Ramos (cell line): ENCODE data around the gene CXCL3.

ENCODE experiments used
- in situ Hi-C: fragments of 300-500 bp; cut with MboI; formaldehyde crosslinking; loops from one replicate; pipeline ENCODE4 v1.14.3; 2022; ENCODE audit warnings: low sequenced_read_pairs; ENCODE audit not compliant: unreplicated experiment

Gene CXCL3

GRCh38 chr4:74016068-74016467 lies 22.4 kb downstream of the CXCL3 start:
- in situ Hi-C loops = no loop called here

GRCh38 chr4:74015126-74015780 lies 23.2 kb downstream of the CXCL3 start:
- in situ Hi-C loops = no loop called here

GRCh38 chr4:74014332-74014731 lies 24.2 kb downstream of the CXCL3 start:
- in situ Hi-C loops = no loop called here

- in situ Hi-C loops = no loop called here
Measured at GRCh38 chr4:74013264-74013663, 25.2 kb downstream of the CXCL3 start.

- in situ Hi-C loops = no loop called here
Measured at GRCh38 chr4:74012130-74012529, 26.4 kb downstream of the CXCL3 start.

GRCh38 chr4:74009307-74009706 lies 29.2 kb downstream of the CXCL3 start:
- in situ Hi-C loops = no loop called here

GRCh38 chr4:74006009-74006476 lies 32.4 kb downstream of the CXCL3 start:
- in situ Hi-C loops = no loop called here

- in situ Hi-C loops = no loop called here
Measured at GRCh38 chr4:74005528-74005927, 33.0 kb downstream of the CXCL3 start.

GRCh38 chr4:74004668-74005067 lies 33.8 kb downstream of the CXCL3 start:
- in situ Hi-C loops = no loop called here

GRCh38 chr4:74000301-74000700 lies 38.2 kb downstream of the CXCL3 start:
- in situ Hi-C loops = no loop called here

GRCh38 chr4:73998040-73999011 lies 40.2 kb downstream of the CXCL3 start, which contains the start of gene CXCL5:
Gene CXCL5, minus strand, starts transcription at chr4:73998677. Its CDS starts 96 bp downstream, at chr4:73998581.
- in situ Hi-C loops = no loop called here

- in situ Hi-C loops = no loop called here
Measured at GRCh38 chr4:73992050-73992449, 46.4 kb downstream of the CXCL3 start.

GRCh38 chr4:73991742-73992000 lies 46.8 kb downstream of the CXCL3 start:
- in situ Hi-C loops = no loop called here

- in situ Hi-C loops = no loop called here
Measured at GRCh38 chr4:73990988-73991741, 47.3 kb downstream of the CXCL3 start.

- in situ Hi-C loops = no loop called here
Measured at GRCh38 chr4:73989928-73990327, 48.6 kb downstream of the CXCL3 start.

GRCh38 chr4:73989031-73989430 lies 49.5 kb downstream of the CXCL3 start:
- in situ Hi-C loops = no loop called here

- in situ Hi-C loops = no loop called here
Measured at GRCh38 chr4:73988061-73988460, 50.4 kb downstream of the CXCL3 start, which contains the start of gene PPBP. Gene PPBP, minus strand, starts transcription at chr4:73988190. Its CDS starts 87 bp downstream, at chr4:73988103.
